ENCODE results near the gene PRRX2. TPM values are rescaled to one million over a fixed set of nuclear protein-coding genes. Genes with fewer than 3 reads are reported as not detected.

PRRX2 gene
- total and polyA plus RNA-seq, 2 of the 13 experiments (the other 11 are each of a cell fraction or from before 2014, with no cell fraction given), result 0.05 TPM; not detected in 1

DNA sequence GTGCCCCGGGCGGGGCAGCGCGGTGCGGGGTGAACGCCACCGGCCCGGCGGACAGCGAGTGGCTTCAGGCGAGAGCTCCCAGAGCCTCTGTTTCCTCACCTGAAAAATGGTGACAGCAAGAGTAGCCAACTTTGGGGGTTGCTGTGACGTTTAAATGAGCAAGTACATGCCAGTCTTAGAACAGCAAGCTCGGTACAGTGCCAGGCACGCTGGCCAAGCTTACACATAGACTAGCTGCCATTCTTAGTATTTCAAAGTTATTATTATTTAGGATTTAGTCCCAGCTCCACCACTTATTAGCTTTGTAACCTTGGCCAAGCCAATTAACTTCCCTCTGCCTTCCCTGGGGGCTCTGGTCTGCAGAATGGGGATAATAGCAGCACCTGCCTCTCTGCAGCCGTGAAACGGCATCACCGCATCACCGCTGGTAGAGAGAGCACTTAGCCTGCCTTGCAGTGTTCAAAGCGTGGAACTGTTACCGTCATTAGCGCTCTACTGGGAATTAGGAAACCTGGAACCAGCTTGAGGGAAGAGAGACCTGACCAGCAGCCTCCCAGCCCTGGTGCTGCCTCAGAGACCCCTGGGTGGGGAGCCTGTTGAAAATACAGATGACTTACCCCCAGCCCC lies 44.7 kb upstream of the PRRX2 start, which contains the start of gene C9orf50 (continued):
- TF ChIP-seq, protein P1, sequence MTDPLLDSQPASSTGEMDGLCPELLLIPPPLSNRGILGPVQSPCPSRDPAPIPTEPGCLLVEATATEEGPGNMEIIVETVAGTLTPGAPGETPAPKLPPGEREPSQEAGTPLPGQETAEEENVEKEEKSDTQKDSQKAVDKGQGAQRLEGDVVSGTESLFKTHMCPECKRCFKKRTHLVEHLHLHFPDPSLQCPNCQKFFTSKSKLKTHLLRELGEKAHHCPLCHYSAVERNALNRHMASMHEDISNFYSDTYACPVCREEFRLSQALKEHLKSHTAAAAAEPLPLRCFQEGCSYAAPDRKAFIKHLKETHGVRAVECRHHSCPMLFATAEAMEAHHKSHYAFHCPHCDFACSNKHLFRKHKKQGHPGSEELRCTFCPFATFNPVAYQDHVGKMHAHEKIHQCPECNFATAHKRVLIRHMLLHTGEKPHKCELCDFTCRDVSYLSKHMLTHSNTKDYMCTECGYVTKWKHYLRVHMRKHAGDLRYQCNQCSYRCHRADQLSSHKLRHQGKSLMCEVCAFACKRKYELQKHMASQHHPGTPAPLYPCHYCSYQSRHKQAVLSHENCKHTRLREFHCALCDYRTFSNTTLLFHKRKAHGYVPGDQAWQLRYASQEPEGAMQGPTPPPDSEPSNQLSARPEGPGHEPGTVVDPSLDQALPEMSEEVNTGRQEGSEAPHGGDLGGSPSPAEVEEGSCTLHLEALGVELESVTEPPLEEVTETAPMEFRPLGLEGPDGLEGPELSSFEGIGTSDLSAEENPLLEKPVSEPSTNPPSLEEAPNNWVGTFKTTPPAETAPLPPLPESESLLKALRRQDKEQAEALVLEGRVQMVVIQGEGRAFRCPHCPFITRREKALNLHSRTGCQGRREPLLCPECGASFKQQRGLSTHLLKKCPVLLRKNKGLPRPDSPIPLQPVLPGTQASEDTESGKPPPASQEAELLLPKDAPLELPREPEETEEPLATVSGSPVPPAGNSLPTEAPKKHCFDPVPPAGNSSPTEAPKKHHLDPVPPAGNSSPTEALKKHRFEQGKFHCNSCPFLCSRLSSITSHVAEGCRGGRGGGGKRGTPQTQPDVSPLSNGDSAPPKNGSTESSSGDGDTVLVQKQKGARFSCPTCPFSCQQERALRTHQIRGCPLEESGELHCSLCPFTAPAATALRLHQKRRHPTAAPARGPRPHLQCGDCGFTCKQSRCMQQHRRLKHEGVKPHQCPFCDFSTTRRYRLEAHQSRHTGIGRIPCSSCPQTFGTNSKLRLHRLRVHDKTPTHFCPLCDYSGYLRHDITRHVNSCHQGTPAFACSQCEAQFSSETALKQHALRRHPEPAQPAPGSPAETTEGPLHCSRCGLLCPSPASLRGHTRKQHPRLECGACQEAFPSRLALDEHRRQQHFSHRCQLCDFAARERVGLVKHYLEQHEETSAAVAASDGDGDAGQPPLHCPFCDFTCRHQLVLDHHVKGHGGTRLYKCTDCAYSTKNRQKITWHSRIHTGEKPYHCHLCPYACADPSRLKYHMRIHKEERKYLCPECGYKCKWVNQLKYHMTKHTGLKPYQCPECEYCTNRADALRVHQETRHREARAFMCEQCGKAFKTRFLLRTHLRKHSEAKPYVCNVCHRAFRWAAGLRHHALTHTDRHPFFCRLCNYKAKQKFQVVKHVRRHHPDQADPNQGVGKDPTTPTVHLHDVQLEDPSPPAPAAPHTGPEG (CRISPR knock-in tag; IDR thresholded peaks at IDR 0.05), result no peak
- TF ChIP-seq, protein P2, sequence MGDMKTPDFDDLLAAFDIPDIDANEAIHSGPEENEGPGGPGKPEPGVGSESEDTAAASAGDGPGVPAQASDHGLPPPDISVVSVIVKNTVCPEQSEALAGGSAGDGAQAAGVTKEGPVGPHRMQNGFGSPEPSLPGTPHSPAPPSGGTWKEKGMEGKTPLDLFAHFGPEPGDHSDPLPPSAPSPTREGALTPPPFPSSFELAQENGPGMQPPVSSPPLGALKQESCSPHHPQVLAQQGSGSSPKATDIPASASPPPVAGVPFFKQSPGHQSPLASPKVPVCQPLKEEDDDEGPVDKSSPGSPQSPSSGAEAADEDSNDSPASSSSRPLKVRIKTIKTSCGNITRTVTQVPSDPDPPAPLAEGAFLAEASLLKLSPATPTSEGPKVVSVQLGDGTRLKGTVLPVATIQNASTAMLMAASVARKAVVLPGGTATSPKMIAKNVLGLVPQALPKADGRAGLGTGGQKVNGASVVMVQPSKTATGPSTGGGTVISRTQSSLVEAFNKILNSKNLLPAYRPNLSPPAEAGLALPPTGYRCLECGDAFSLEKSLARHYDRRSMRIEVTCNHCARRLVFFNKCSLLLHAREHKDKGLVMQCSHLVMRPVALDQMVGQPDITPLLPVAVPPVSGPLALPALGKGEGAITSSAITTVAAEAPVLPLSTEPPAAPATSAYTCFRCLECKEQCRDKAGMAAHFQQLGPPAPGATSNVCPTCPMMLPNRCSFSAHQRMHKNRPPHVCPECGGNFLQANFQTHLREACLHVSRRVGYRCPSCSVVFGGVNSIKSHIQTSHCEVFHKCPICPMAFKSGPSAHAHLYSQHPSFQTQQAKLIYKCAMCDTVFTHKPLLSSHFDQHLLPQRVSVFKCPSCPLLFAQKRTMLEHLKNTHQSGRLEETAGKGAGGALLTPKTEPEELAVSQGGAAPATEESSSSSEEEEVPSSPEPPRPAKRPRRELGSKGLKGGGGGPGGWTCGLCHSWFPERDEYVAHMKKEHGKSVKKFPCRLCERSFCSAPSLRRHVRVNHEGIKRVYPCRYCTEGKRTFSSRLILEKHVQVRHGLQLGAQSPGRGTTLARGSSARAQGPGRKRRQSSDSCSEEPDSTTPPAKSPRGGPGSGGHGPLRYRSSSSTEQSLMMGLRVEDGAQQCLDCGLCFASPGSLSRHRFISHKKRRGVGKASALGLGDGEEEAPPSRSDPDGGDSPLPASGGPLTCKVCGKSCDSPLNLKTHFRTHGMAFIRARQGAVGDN (CRISPR knock-in tag; IDR thresholded peaks at IDR 0.05), result no peak
- peak; percentile 35 for TF ChIP-seq MED8 (CRISPR knock-in tag; IDR thresholded peaks at IDR 0.05; ENCODE audit: insufficient replicate concordance)
- TF ChIP-seq ELF3 (CRISPR knock-in tag; IDR thresholded peaks at IDR 0.05), result no peak
- no peak for TF ChIP-seq ATF7 (IDR thresholded peaks at IDR 0.05)
- no peak; the same call in 1 of the 2 replicates for TF ChIP-seq ATF7 (CRISPR knock-in tag; IDR thresholded peaks at IDR 0.05)
- no peak for TF ChIP-seq ZNF850 (CRISPR knock-in tag; conservative IDR thresholded peaks at IDR 0.05)
- peak; percentile 22 for TF ChIP-seq AGO1 (IDR thresholded peaks at IDR 0.05; ENCODE audit: low read depth, low read length, poor library complexity, severe bottlenecking)
- no peak for TF ChIP-seq ZNF263 (CRISPR knock-in tag; IDR thresholded peaks at IDR 0.05)
- TF ChIP-seq RBM22 (optimal IDR thresholded peaks at IDR 0.05; ENCODE audit: low read length), result no peak
- no peak for TF ChIP-seq CENPX (CRISPR knock-in tag; IDR thresholded peaks at IDR 0.05)
- TF ChIP-seq ASH2L (IDR thresholded peaks at IDR 0.05; ENCODE audit: insufficient read length, low read depth, low read length), result no peak
- TF ChIP-seq KMT2B (CRISPR knock-in tag; IDR thresholded peaks at IDR 0.05), result no peak
- TF ChIP-seq MEIS2 (CRISPR knock-in tag; IDR thresholded peaks at IDR 0.05), result no peak
- TF ChIP-seq NFKB2 (CRISPR knock-in tag; IDR thresholded peaks at IDR 0.05; ENCODE audit: borderline replicate concordance), result no peak
- TF ChIP-seq DBP (CRISPR knock-in tag; IDR thresholded peaks at IDR 0.05; ENCODE audit: not compliant biosample characterization), result no peak
- no peak for TF ChIP-seq ZUFSP (CRISPR knock-in tag; IDR thresholded peaks at IDR 0.05; ENCODE audit: borderline replicate concordance)

All from HepG2 (cell line).